Nephron (organoid): ENCODE results near the gene BBS1.
A peak's percentile ranks its signal among the peaks of the same experiment; 100 is the strongest.

Experiments used
- H3K27ac Mint-ChIP-seq, 3 experiments: 2 replicates each; pipeline ENCODE4 v1.8.0; 2020; ENCODE audit warnings: mixed read lengths in 3 of 3, mild to moderate bottlenecking in 2 of 3, moderate library complexity in 1 of 3
- H3K27me3 Mint-ChIP-seq: 2 replicates; pipeline ENCODE4 v1.8.0; 2021; ENCODE audit warnings: low read depth, mild to moderate bottlenecking, moderate library complexity, mixed read lengths
- H3K36me3 Mint-ChIP-seq: 2 replicates; pipeline ENCODE4 v1.8.0; 2020; ENCODE audit warnings: low read depth, mixed read lengths
- H3K4me1 Mint-ChIP-seq: 2 replicates; pipeline ENCODE4 v1.8.0; 2020; ENCODE audit warnings: mixed read lengths
- H3K4me3 Mint-ChIP-seq, 3 experiments: 2 replicates each; pipeline ENCODE4 v1.8.0; 2020; ENCODE audit warnings: mild to moderate bottlenecking in 3 of 3, mixed read lengths in 3 of 3, moderate library complexity in 2 of 3
- H3K9me3 Mint-ChIP-seq: 2 replicates; pipeline ENCODE4 v1.8.0; 2020; ENCODE audit warnings: mixed read lengths
- TF ChIP-seq, protein P1 (sequence below), 3 experiments: fragments of 200-600 bp; sonication (generic); IDR thresholded peaks; one replicate each; pipeline ENCODE4 v1.5.0; 2021; ENCODE audit warnings: antibody characterized with exemption in 3 of 3; ENCODE audit not compliant: unreplicated experiment in 3 of 3

Gene BBS1

DNA sequence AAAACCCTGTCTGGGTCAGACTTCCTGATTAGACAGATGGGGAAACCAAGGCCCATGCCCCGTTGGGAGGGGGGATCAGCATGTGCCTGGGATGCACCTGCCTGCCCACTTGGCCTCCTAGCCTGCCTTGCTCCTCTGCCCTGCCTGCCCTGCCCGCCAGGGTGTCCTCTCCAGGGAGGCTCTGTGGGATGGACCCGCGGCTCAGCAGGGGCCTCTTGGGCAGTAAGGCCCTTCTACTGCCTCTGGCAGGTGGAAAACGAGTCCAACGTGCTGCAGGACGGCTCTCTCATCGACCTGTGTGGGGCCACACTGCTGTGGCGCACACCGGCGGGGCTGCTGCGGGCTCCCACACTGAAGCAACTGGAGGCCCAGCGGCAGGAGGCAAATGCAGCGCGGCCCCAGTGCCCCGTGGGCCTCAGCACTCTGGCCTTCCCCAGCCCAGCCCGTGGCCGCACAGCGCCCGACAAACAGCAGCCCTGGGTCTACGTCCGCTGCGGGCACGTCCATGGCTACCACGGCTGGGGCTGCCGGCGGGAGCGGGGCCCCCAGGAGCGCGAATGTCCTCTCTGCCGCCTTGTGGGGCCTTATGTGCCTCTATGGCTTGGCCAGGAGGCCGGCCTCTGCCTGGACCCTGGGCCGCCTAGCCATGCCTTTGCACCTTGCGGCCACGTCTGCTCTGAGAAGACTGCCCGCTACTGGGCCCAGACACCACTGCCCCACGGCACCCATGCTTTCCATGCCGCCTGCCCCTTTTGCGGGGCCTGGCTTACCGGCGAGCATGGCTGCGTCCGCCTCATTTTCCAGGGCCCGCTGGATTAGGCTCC is 34.9 kb upstream of the BBS1 start:
- Mint-ChIP-seq H3K36me3 (no peaks in the 10 kb centered on the region), H3K4me1 (peaks cover 32% of the 10 kb centered on the region), H3K27ac (no peak overlapping the region), H3K4me3 (no peak overlapping the region), H3K27me3 (no peaks in the 10 kb centered on the region), H3K9me3 (no peaks in the 10 kb centered on the region)
- TF ChIP-seq, protein P1, sequence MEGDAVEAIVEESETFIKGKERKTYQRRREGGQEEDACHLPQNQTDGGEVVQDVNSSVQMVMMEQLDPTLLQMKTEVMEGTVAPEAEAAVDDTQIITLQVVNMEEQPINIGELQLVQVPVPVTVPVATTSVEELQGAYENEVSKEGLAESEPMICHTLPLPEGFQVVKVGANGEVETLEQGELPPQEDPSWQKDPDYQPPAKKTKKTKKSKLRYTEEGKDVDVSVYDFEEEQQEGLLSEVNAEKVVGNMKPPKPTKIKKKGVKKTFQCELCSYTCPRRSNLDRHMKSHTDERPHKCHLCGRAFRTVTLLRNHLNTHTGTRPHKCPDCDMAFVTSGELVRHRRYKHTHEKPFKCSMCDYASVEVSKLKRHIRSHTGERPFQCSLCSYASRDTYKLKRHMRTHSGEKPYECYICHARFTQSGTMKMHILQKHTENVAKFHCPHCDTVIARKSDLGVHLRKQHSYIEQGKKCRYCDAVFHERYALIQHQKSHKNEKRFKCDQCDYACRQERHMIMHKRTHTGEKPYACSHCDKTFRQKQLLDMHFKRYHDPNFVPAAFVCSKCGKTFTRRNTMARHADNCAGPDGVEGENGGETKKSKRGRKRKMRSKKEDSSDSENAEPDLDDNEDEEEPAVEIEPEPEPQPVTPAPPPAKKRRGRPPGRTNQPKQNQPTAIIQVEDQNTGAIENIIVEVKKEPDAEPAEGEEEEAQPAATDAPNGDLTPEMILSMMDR (IDR thresholded peaks at IDR 0.05; ENCODE audit: unreplicated experiment in 3 of 3): no peak

DNA sequence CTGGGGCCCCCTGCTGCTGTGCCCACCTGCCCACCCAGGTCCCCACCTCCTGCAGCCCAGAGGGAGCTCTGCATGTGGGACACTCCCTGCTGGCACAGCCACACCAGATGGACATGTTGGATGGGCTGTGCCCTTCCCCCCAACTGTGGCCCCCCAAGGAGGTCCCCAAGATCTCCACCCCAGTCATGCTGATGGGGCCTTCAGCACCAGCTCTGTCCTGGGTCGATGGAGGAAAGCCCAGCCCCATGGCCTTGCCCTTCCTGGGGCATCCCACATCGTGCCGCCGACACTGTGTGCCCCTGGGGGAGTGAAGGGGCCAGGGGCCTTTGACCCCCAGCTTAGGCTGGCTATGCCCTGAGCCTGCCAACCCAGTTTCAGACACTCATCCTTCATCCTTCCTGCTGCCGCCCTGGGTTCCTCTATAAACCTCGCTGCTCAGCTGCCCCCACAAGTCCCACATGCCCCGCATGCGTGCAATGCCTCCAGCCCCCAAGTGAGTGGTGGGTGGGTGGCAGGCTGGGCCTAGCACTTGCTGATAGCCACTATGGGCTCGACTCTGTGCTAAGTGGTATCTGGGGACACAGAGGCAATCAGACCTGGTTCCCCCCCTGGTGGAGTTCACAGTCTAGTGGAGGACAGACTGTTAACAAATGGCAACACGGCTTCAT is 34.1 kb upstream of the BBS1 start:
- Mint-ChIP-seq H3K4me3 (peak overlapping the region; percentile 51 to 93 (median 63)), H3K36me3 (no peaks in the 10 kb centered on the region), H3K4me1 (peaks cover 32% of the 10 kb centered on the region), H3K27ac (peak overlapping the region in 2 of 3 experiments; percentile 35 to 43), H3K27me3 (no peaks in the 10 kb centered on the region), H3K9me3 (no peaks in the 10 kb centered on the region)
- TF ChIP-seq, protein P1 (IDR thresholded peaks at IDR 0.05; ENCODE audit: unreplicated experiment in 3 of 3): no peak

DNA sequence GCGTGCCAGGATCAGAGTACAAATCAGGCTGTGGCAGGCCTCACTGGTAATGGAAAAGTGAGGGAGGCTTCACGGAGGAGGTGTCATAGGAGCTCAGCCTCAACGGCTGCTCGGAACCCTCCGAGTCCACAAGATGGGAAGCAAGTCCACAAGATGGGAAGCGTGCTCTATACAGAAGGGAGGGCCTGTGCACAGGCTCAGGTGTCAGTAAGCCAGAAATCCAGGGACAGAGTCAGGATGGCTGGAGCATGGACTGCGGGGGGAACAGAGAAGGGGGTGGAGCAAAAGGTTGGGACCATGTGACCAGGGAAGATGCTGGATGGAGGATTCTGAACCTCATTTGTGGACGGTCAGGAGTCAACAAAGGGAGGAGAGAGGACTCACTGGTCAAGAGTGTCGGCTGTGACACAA is 33.6 kb upstream of the BBS1 start:
- Mint-ChIP-seq H3K9me3 (no peaks in the 10 kb centered on the region), H3K27ac (peak overlapping the region in 2 of 3 experiments; percentile 35 to 43), H3K4me3 (peak overlapping the region; percentile 51 to 93 (median 63)), H3K4me1 (peaks cover 32% of the 10 kb centered on the region), H3K36me3 (no peaks in the 10 kb centered on the region), H3K27me3 (no peaks in the 10 kb centered on the region)
- TF ChIP-seq, protein P1 (IDR thresholded peaks at IDR 0.05; ENCODE audit: unreplicated experiment in 3 of 3): no peak

DNA sequence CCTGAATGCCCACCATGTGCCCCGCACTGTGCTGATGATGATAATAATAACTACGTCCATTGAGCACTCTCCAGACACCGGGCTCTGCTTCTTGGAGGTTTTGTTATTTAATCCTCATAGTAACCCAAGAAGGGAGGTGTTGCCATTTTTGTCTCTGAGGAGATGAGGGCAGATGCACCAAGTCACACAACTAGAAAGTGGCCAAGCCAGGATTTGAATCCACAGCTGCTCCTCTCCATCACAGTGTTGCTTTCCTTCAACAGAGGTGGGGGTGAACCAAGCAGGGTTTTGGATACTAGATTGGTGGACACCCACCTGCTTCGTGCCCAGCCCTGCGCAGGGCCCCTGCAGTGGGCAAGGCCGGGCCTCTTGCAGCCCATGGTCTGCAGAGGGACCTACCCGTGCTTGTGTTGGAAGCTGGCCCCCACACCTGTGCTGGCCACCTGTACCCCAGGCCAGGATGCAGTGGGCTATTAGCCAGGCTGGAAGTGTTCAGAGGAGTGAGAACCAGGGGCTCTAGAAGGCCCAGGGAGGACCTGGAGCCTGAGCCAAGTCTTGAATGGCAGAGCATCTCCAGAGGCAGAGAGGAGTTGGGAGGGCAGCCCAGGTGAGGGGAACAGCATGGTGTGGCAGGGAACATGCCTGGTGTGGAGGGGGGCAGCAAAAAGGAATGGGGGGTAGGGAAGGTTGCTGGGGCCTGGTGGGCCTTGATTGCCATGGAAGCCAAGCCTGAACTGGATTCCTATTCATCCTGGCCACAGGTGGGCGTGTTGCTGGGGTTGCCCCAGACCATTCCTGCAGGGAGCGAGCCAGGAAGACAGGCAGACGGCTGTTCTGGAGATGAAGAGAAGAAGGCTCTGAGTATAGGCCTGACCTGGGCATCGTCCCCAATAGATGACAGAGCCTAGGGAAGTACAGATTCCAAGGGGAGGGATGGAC is 32.9 kb upstream of the BBS1 start:
- Mint-ChIP-seq H3K27me3 (no peaks in the 10 kb centered on the region), H3K4me1 (peaks cover 32% of the 10 kb centered on the region), H3K36me3 (no peaks in the 10 kb centered on the region), H3K27ac (peak overlapping the region; percentile 9 to 58 (median 49)), H3K9me3 (no peaks in the 10 kb centered on the region), H3K4me3 (peak overlapping the region; percentile 73 to 93 (median 81))
- TF ChIP-seq, protein P1 (IDR thresholded peaks at IDR 0.05; ENCODE audit: unreplicated experiment in 3 of 3): no peak

DNA sequence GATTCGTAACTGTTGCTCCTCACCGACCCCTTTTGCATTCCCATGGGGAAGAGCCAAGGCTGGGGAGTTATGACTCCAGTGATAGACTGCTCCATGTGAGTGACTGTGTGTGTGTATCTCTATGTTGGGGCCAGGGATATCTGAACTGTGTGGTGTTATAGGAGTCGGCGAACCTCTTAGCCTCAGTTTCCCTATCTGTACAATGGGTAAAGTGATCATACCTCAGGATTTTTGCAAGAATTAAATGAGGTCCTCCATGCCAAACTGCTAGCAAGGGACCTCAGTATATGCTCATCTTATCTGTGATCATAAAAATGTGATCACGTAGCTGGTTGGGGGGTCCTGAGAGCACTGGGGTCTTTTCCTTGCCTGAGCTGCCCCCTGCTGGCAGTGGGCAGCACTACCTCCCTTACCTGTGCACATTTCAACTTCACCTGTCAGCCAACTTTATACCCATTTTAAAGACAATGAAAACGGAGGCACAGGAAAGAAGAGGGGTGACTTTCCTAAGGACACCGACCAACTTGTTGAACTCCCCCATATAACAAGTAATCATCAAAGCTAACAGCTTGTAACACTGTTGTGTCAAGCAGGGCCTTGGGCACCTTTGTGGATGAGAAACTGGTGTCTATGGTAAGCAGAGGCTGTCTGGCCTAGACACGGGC is 31.6 kb upstream of the BBS1 start:
- Mint-ChIP-seq H3K9me3 (no peaks in the 10 kb centered on the region), H3K27ac (peak overlapping the region; percentile 80 to 96 (median 84)), H3K27me3 (no peaks in the 10 kb centered on the region)

More for the DNA sequence above, 31.6 kb upstream of the BBS1 start:
- TF ChIP-seq, protein P1 (IDR thresholded peaks at IDR 0.05; ENCODE audit: unreplicated experiment in 3 of 3): peak; percentile 64 to 76 (median 67)
- Mint-ChIP-seq H3K4me1 (peaks cover 32% of the 10 kb centered on the region), H3K4me3 (peak overlapping the region; percentile 93 to 95 (median 94)), H3K36me3 (no peaks in the 10 kb centered on the region)
